PFSK-1 (cell line): Measurements from ENCODE around the gene SMARCC1.

Experiments
- FOXP2 ChIP-seq: optimal IDR thresholded peaks from 2 replicates; pipeline ENCODE3; 2011; ENCODE audit warnings: borderline replicate concordance, control low read depth, inconsistent platforms; ENCODE audit not compliant: insufficient read depth; ENCODE audit errors: extremely low read length, extremely low read depth
- POLR2AphosphoS5 ChIP-seq: IDR thresholded peaks from 2 replicates; pipeline ENCODE4 v1.6.1; 2012; ENCODE audit warnings: low read depth, mild to moderate bottlenecking, control low read depth, low read length, moderate library complexity
- REST ChIP-seq, 2 experiments: IDR thresholded peaks; 2 replicates each; pipeline versions ENCODE4 v1.6.1 to v1.8.0; 2011 to 2012; ENCODE audit warnings: low read depth in 2 of 2, low read length in 2 of 2, control low read depth in 1 of 2, inconsistent platforms in 1 of 2, mild to moderate bottlenecking in 1 of 2, moderate library complexity in 1 of 2; ENCODE audit not compliant: insufficient read depth in 1 of 2
- TAF1 ChIP-seq: IDR thresholded peaks from 2 replicates; pipeline ENCODE4 v1.6.1; 2012; ENCODE audit warnings: low read length, control low read depth, borderline replicate concordance; ENCODE audit not compliant: insufficient read depth

GRCh38 chr3:47628426-47628825 is 153.3 kb downstream of the SMARCC1 start:
- TF ChIP-seq POLR2AphosphoS5 = no peak
- no peak for TF ChIP-seq TAF1
- TF ChIP-seq REST (IDR thresholded peaks at IDR 0.05; ENCODE audit: insufficient read depth in 1 of 2, low read depth in 2 of 2, low read length in 2 of 2) = no peak
- TF ChIP-seq FOXP2 = no peak
